GM10847 (cell line): Measurements from ENCODE around the gene DLG2.

Experiments used
- POLR2A ChIP-seq: IDR thresholded peaks from 2 replicates; pipeline ENCODE4 v1.6.1; 2011; ENCODE audit not compliant: insufficient read length; ENCODE audit errors: extremely low read depth

Gene DLG2

GRCh38 chr11:84389696-84390095, 1237.4 kb downstream of the DLG2 start:
- TF ChIP-seq POLR2A, result no peak

- TF ChIP-seq POLR2A, result no peak
These were observed 1242.4 kb downstream of the DLG2 start for GRCh38 chr11:84384731-84385130.

- TF ChIP-seq POLR2A, result no peak
These were observed 1243.6 kb downstream of the DLG2 start for GRCh38 chr11:84383576-84383975.

GRCh38 chr11:84381666-84382065, 1245.5 kb downstream of the DLG2 start:
- no peak for TF ChIP-seq POLR2A

- TF ChIP-seq POLR2A, result no peak
These were observed 1254.7 kb downstream of the DLG2 start for GRCh38 chr11:84372381-84372950.

- TF ChIP-seq POLR2A, result no peak
These were observed 1269.1 kb downstream of the DLG2 start for GRCh38 chr11:84358034-84358433.

GRCh38 chr11:84355911-84356310, 1271.2 kb downstream of the DLG2 start:
- TF ChIP-seq POLR2A, result no peak

- no peak for TF ChIP-seq POLR2A
These were observed 1281.5 kb downstream of the DLG2 start for GRCh38 chr11:84345597-84345996.

GRCh38 chr11:84345027-84345426, 1282.1 kb downstream of the DLG2 start:
- no peak for TF ChIP-seq POLR2A

- TF ChIP-seq POLR2A, result no peak
These were observed 1287.3 kb downstream of the DLG2 start for GRCh38 chr11:84339796-84340195.

- TF ChIP-seq POLR2A, result no peak
These were observed 1293.9 kb downstream of the DLG2 start for GRCh38 chr11:84333221-84333620.

GRCh38 chr11:84322211-84322610, 1304.9 kb downstream of the DLG2 start:
- no peak for TF ChIP-seq POLR2A

GRCh38 chr11:84319863-84320262, 1307.3 kb downstream of the DLG2 start:
- TF ChIP-seq POLR2A, result no peak

GRCh38 chr11:84316866-84317555, 1310.1 kb downstream of the DLG2 start:
- no peak for TF ChIP-seq POLR2A

GRCh38 chr11:84313830-84314359, 1313.2 kb downstream of the DLG2 start:
- no peak for TF ChIP-seq POLR2A

- TF ChIP-seq POLR2A, result no peak
These were observed 1316.9 kb downstream of the DLG2 start for GRCh38 chr11:84310268-84310667.

GRCh38 chr11:84300092-84300491, 1327.1 kb downstream of the DLG2 start:
- no peak for TF ChIP-seq POLR2A
